ENCODE measurements around the gene THRB.

Gene THRB

DNA sequence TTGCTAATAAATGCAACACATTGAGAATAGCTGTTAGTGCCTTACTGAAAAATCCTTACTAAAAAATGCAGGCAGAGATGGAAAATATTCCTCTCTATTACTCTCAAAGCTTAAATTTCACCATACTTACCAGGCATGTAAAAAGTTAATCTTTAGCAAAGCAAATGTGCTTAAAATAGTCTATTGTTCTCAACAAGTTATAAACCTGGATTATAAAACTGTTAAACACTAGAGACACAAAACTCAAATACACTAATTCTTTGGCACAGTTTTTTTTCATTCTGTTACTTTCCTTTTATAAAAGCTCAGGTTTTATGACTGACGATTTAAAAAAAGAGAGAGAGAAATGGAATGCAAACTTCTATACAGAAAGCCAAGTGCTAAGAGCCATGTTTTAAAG, 119.8 kb downstream of the THRB start:
- DNase-seq = no peak

GRCh38 chr3:24373198-24373959, 121.3 kb downstream of the THRB start:
- DNase-seq = no peak

DNA sequence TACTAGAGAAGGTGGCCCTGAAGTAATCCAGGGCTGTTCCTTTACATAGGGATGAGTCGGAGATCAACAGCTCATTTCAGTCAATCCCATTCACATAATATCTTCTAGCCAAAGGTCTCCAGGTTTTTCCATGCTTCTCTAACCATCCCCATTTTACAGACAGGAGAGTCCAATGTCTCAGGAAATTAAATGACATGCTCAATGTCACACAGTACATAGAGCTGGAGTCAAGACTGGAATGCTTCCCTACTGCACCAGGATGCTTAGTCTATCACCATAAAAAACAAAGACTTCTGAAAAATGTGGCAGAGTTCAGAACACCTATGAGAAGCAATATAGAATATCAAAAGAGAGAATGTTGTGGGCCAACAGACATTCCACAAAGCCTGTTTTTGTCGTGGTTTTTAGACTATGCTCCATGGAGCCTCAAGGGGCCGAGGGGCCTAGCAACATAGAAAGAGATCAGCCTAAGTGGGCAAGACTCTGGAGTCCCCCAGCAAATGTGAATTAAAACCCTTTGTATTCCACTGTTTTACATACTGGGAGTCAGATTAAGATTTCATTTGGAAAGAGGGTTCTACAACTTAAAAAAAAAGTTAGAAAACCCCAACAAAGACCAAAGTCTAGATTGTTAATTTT, 122.0 kb downstream of the THRB start:
- no peak for DNase-seq

- no peak for DNase-seq
Measured at GRCh38 chr3:24370352-24371090, 124.1 kb downstream of the THRB start.

DNA sequence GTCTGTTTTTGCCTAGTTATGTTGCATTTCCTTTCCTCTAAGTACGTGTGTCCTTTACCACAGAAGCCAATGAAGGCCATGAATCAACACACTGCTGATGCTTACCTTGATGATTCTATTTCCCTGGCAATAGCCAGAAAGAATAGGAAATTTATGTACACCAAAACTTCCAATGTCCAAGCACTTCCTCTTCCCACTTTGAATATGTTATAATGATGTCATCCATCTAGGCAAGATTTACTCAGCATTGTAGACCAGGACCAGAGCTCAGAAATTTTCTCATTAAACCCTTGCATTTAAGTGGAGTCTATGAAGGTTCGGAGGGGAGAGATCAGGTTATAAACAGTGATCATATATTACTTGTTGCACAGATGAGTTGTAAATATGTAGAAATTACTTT, 126.0 kb downstream of the THRB start:
- no peak for DNase-seq

- DNase-seq = no peak
Measured at GRCh38 chr3:24367664-24368264, 126.9 kb downstream of the THRB start.

DNA sequence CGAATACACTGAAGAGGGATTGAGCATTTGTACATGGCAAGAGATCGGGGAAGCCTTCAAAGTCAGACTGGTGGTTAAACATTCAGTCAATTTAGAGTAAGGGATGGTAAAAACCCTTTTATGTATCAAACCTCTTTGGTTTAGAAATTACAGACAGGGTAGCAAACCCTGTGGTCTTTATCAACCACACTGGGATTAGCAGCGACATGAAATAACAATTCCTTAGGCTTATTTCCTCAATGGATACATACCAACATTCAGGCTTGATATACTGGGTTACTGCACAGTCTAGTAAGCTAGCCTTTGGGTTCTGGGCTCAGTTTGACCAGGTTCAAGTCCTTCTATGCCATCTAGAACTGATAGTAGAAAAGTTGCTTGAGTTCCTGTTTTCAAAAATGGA, 127.4 kb downstream of the THRB start:
- no peak for DNase-seq

DNA sequence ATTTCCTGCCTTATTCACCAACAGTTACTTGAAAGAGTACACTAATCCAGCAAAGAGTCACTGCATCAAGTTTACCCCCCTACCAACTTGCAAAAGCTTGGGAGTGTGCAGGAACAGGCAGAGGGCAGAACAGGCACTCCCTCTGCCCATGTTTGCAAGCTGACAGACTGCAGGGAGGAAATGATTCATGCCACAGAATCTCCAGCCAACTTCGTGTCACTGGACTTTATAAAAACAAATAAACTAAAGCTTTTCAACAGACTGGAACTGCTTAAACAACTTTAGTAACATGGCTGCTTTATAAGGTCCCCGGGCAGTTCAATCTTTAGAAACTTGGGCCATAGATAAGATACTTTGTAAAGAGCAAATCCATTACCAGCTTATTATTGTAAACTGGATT, 129.5 kb downstream of the THRB start:
- DNase-seq = peak; percentile 88

DNA sequence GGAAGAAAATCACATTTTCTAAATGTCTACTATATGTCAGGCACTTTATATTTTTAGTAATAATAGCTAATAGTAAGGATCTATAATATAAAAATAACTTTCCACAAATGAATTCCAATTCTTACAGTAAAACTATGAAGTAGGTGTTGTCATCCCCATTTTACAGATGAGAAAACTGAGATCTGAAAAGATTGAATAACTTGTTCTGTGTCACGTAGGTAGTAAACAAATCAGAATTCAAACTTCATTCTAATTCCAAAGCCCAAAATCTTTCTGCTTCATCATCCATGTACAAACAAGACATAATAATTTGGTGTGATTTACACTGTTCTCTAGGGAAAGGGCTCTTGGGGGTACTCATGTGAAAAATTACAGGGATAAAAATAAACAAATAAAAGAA, 130.3 kb downstream of the THRB start:
- no peak for DNase-seq

GRCh38 chr3:24363242-24363641, 131.4 kb downstream of the THRB start:
- DNase-seq = no peak

DNA sequence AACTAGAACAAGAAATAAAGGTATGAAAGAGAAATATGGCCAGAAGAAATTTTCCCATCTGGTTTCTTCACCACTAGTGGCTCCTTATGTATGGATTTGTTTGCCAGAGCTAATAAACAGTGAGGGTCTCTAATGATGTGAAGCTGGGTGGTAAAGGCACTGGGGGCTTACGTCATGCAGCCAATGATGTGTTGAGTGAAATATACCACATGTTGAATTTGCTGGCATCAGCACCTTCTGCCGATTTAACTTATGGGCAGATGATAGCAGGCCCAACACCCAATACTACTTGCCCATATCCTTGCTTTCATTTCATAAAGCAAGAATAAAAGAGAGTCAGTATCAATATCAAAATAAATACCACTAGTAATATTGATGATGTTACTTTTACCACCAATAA, 133.0 kb downstream of the THRB start:
- no peak for DNase-seq

- no peak for DNase-seq
Measured at GRCh38 chr3:24360957-24361356, 133.7 kb downstream of the THRB start.

- no peak for DNase-seq
Measured at GRCh38 chr3:24359645-24360462, 134.8 kb downstream of the THRB start.

DNA sequence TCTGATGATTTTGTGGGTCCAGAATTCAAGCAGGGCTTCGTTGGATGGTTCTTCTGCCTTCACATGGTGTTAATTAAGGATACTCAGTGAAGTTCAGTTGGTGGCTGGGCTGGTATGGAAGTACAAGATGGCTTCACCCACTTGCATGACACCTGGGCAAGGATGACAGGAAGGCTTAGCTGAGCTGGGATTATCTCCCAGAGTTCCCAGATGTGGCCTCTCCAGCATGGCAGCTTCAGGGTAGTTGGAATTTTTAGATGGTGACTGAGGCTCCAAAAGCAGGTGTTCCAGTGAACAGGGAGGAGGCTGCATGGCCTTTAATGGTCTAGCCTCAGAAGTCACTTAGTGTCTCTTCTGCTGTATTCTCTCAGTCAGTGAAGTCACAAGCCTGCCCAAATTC, 135.5 kb downstream of the THRB start:
- no peak for DNase-seq

- DNase-seq = no peak
Measured at GRCh38 chr3:24357635-24358034, 137.0 kb downstream of the THRB start.

- no peak for DNase-seq
Measured at GRCh38 chr3:24355806-24356205, 138.8 kb downstream of the THRB start.

DNA sequence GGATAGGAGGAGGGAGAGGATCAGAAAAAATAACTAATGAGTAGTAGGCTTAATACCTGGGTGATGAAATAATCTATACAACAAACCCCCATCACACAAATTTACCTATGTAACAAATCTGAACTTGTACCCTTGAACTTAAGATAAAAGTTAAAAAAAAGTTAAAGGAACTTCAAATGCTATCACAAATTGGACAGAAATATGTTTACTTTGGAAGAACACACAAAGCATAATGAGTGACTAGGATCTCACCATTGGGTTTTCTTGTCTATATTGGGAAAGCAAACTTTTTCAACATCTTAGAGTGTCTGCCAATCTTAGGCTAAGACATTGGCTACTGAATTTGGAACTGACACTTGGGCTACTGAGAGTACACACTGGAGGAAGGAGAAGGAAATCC, 140.4 kb downstream of the THRB start:
- no peak for DNase-seq

- DNase-seq = no peak
Measured at GRCh38 chr3:24352893-24353553, 141.6 kb downstream of the THRB start.

DNA sequence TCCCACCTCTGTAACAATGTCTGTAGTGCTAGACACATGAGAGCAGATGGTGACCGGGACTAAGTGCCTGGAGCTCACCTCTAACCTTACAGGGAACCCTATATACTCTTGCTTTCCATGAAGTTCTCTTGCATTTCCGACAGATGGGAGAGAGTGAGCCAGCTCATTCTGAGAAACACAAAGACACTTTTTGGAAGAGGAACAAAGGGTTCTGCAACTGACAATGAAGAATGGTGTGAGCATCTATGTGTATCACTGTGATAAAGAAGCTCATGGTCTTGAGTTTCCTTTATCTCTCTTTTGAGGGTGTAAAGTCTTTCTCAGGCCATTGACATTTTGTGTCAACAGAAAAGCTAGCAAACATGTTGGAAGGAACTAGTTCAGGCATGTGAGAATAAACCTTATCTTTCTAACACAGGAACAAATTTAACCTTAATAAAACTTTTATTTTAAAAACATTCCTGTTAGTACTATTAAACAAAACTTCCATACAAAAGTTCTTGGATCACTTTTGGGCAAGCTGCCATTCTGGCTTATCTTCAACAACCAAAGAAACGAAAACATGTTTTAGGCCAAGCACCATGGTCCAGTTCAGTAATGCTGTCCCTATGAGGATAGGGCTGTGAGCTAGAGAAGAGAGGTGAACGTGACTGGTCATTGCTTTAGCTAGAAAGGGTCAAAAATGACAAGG, 142.7 kb downstream of the THRB start:
- DNase-seq = peak; percentile 49

DNA sequence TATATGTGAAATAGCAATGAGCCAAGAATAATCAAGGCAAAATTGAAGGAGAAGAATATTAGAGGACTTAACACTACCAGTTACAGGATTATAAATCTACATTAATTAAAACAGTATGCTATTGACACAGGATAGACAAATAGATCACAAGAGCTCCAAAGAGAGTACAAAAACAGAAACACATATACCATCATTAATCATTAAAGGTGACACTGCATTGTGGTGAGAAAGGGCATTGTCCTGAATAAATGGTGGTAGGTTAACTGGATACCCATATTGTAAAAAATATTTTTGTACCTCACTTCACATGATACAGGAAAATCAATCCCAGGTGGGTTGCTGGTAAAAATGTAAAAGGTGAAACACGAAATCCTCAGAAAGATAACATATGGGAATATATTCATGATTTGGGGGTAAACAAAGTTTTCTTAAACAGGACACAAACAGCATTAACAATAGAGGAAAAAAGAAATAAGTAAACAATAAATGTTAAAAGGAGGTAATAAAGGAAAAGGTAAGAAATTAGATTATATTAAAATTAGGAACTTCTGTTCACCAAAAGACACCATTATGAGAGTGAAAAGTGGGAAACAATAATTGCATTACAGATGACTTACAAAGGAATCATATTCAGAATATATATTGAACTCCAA, 145.2 kb downstream of the THRB start:
- DNase-seq = no peak

DNA sequence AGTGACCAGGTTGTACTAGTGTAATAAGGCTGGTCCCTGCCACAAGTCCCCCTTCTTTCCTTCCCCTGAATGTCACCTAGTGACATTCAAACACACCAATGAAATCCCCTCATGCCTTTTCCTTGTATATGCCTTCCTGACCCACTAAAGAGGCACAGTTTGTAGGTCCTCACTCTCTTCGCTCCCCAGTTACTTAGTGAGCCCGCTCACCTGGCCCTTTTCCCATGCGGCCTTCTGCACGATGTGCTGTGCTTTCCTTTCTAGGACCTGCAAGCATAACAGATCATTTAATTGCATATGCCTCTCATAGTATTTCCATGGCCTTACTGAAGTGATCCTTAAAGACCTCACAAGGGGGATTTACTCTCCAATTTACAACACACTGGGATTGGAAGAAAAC, 146.3 kb downstream of the THRB start:
- DNase-seq = no peak
